Jurkat, Clone E6-1 (cell line): ENCODE data around the gene FES.
"Not testable (repeated sequence)": the region's sequence is repeated elsewhere in the genome, so short reads cannot be mapped to it uniquely, and the experiment has no call there.

Source experiments
- DNase-seq: peaks from one replicate; pipeline ENCODE4 v3.0.0-alpha.2; 2011; ENCODE audit warnings: low read depth, low spot score
- H3K4me3 ChIP-seq: 2 replicates; pipeline ENCODE4 v1.5.1; 2011; ENCODE audit warnings: mild to moderate bottlenecking, low read length, control low read depth, moderate library complexity

The FES gene

DNA sequence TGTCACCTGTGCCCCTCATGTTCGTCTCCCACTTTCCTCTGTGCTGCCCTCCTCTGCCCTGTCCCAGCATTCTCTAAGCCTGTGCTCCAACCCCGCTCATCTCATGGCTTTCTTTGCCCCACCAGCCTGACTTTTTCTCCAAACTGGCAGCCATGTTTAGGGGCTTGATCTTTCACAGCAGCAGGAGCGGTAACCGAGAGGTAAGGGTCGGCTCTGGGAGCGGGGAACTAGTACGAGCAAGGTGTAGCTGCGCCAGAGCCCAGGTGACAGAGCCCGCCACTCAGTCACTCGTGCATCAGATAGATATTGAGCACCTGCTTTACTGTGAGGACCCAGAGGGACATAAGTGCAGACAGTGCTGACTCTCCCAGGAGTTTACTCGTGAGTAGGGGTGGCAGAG lies 32.2 kb downstream of the FES start:
- H3K4me3 ChIP-seq, result no peak overlapping the region
- no peak for DNase-seq

DNA sequence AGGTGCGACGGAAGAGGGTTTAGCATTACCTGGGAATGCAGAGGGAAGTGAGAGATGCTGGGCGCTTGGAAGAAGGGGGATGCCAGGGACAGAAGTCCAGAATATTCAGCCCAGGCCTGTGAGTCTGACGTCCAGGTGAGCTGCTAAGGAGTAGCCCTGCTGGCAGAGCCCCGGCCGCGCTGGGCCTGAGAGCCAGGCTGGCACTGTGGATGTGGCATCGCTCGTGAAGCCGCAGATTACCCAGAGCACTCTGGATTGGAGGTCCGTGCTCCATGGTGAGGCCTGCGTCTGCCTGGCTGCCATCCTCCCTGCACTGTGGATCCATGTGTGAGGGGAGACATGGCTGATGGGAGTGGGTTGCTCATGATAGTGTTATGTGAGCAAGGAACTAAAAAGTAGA lies 33.3 kb downstream of the FES start:
- DNase-seq, result no peak
- H3K4me3 ChIP-seq, result no peak overlapping the region

GRCh38 chr15:90918034-90918788 lies 33.9 kb downstream of the FES start:
- no peak overlapping the region for H3K4me3 ChIP-seq
- no peak for DNase-seq

- H3K4me3 ChIP-seq, result no peak overlapping the region
- no peak for DNase-seq
Observed at GRCh38 chr15:90918835-90919234, 34.5 kb downstream of the FES start.

GRCh38 chr15:90921887-90922286 lies 37.6 kb downstream of the FES start:
- no peak overlapping the region for H3K4me3 ChIP-seq
- DNase-seq, result no peak

- H3K4me3 ChIP-seq, DNase-seq: not testable (repeated sequence)
Observed at GRCh38 chr15:90922712-90923322, 38.5 kb downstream of the FES start.

DNA sequence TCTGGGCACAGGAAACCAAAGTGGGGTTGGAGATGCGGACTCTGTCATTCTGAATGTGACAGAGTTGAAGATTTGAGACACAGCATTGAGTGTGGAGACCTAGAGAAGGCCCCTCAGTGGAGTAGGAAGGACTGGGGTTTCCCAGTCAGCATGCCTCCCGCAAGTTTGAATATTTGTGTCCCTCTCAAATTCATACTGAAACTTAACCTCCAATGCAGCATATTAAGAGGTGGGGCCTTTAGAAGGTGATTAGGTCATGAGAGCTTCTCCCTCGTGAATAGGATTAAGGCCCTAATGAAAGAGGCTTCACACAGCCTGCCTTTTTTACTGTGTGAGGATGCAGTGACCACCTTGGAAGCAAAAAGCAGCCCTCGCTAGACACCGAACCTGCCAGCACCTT lies 40.1 kb downstream of the FES start:
- H3K4me3 ChIP-seq, result no peak overlapping the region
- DNase-seq, result no peak

GRCh38 chr15:90926766-90927165 lies 42.5 kb downstream of the FES start:
- DNase-seq, H3K4me3 ChIP-seq: not testable (repeated sequence)

- H3K4me3 ChIP-seq, DNase-seq: not testable (repeated sequence)
Observed at GRCh38 chr15:90928106-90928505, 43.8 kb downstream of the FES start.

DNA sequence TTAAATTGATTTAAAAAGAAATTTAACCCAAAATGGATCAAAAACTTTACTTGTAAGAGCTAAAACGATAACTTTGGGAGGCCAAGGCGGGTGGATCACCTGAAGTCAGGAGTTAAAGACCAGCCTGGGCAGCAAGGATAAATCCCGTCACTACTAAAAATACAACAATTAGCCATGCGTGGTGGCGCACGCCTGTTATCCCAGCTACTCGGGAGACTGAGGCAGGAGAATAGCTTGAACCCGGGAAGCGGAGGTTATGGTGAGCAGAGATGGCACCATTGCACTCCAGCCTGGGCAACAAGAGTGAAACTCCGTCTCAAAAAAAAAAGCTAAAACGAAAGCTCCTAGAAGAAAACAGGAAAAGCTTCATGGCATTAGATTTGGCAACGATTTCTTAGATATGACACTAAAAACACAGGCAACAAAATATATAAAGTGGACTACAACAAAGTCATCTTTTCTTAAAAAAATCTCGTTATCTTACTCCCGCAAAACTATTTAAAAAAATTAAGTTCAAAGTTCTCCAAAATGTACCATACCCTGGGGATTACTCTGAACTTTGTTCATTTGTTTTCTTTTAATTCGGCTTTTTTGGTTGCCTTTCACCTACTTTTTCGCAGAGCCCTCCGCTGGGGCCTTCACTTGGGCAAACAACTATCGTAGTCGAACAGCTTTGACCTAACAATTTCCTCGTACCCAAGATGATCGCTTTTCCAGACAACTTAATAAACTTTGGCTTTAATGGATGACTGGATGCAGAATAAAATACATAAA lies 45.1 kb downstream of the FES start:
- peak overlapping the region; percentile 99 for H3K4me3 ChIP-seq

GRCh38 chr15:90930861-90931574 lies 46.7 kb downstream of the FES start:
- peak overlapping the region; percentile 99 for H3K4me3 ChIP-seq
- no peak for DNase-seq

More for the DNA sequence above, 45.1 kb downstream of the FES start:
- DNase-seq, result peak; percentile 29

DNA sequence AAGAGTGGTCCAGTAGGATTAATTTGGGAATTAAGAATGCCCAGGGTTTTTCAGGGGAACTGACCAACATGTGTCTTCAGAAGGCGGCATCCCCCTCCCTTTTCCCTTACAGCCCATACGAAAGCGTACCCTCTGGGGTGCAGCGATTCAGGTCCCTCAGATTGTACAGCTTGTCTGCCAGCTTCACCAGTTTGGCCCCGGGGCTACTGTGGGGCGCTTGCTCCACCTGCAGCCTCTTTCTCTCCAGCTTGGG lies 47.2 kb downstream of the FES start:
- no peak for DNase-seq
- peak overlapping the region; percentile 99 for H3K4me3 ChIP-seq

DNA sequence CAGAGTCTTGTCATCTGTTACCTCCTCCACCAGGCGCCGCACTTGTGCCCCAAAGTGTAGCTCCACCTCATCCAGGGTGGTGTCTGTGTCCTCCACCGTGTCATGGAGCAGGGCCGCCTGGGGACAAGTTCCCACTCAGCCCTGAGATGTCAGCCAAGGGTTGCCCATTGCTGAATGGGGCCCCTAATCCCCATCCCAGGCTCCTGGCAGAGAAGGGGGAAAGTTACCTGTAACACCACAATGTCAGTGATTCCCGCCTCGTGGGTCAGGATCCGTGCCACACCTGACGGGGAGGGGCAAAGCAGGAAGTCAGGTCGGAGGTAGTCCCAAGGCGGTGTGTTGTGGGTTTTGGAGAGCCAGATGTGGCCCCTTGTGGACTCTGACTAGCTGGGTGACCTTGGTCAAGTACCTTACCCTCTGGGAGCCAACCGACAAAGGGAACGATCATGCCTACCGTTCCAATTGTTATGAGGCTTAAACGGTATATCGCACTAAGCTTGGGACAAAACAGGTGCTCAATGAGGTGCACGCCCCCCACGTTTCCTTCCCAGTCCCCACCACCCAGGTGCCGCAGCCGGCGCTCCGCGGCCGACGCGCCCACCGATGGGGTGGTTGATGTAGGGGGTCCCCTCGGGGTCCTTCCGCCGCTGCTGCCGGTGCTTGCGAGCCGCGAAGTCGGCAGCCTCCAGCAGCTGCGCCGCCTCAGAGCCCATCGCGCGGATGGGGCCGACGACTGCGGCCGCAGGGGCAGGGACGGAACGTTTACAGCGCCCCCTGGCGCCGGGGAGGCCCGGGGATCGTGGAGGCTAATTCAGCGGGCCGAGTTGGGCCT lies 47.7 kb downstream of the FES start, which contains the start of gene HDDC3:
Gene HDDC3 (minus strand): TSS at position 722 of the 832 bp plus-strand sequence. CDS start 9 bp downstream, at position 713.
- peak; percentile 85 for DNase-seq

DNA sequence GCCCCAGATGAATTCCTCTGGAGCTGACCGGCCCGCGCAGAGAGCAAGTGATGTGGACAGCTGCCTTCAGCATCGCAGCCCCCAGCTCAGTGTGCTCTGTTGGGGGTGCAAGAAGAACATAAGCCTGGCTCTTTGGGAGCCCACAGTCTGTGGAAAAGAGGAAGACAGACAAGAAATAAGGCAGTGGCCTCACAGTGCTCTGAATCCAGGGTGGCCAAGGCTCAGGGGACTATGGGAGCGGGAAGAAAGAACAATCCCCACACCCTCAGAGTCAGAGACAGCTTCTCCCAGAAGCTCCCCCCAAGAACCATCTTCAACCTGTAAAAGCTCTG lies 48.3 kb downstream of the FES start:
- DNase-seq, result no peak
- peak overlapping the region; percentile 99; the same call in 1 of the 2 replicates for H3K4me3 ChIP-seq

More for the DNA sequence above, 47.7 kb downstream of the FES start, which contains the start of gene HDDC3:
- H3K4me3 ChIP-seq, result peak within 1 kb of the TSS; percentile 99

GRCh38 chr15:90933301-90933700 lies 49.0 kb downstream of the FES start:
- DNase-seq, result no peak
- no peak overlapping the region for H3K4me3 ChIP-seq

DNA sequence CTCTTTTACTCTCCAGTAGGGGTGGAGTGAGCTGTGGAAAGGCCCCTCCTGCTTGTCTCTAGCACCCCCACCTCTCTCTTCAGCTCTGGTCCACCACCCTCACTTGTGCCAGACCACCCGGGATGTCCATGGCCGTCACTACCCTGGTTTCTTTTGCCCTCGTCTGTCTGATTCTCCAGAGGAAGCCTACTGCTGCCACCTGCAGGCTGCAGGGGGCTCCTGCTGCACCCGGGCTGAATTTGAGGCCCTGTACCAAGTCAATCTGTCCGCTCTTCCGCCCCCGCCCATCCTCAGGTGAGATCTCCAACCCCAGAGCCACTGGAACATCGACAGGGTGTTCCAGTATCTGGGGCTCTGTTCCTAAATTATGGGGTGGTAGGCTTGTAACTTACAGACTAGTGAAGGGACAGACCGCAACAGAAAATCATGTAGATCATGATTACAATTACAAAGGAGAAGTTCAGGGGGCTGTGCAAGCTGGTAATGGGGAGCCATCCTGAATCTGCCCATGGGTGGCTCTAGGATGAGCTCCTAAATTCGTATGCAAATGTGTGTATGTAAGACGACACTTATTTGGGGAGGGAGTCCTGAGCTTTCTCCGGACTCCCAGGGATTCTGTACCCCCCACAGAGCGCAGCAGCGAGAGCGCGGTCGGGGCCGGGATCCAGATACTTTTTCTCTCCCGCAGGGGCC lies 50.1 kb downstream of the FES start:
- DNase-seq, result peak; percentile 82
- H3K4me3 ChIP-seq, result peak overlapping the region; percentile 72

- H3K4me3 ChIP-seq, result peak within 1 kb of the TSS; percentile 72
Observed at GRCh38 chr15:90934949-90935751, 50.8 kb downstream of the FES start, which contains the start of gene UNC45A. Gene UNC45A, plus strand, starts transcription at chr15:90935285. Its CDS starts 40 bp downstream, at chr15:90935325.

More at GRCh38 chr15:90934949-90935751, 50.8 kb downstream of the FES start, which contains the start of gene UNC45A:
- peak; percentile 81 for DNase-seq
